T1000 (cell line): ENCODE data around the gene MEAK7.

Source experiments
- DNase-seq: peaks from one replicate; lab custom pipeline; 2025; ENCODE audit warnings: mixed read lengths; lab: John Stamatoyannopoulos, UW

Gene MEAK7

GRCh38 chr16:84486551-84487235 is 17.8 kb downstream of the MEAK7 start:
- no peak for DNase-seq

GRCh38 chr16:84486126-84486525 is 18.3 kb downstream of the MEAK7 start:
- DNase-seq = no peak

- no peak for DNase-seq
Measured at GRCh38 chr16:84485255-84486010, 19.0 kb downstream of the MEAK7 start.

GRCh38 chr16:84484579-84485254 is 19.7 kb downstream of the MEAK7 start:
- no peak for DNase-seq

- no peak for DNase-seq
Measured at GRCh38 chr16:84483882-84484565, 20.4 kb downstream of the MEAK7 start.

- DNase-seq = no peak
Measured at GRCh38 chr16:84482951-84483881, 21.2 kb downstream of the MEAK7 start.

GRCh38 chr16:84482001-84482891 is 22.2 kb downstream of the MEAK7 start:
- no peak for DNase-seq

GRCh38 chr16:84481051-84481735 is 23.3 kb downstream of the MEAK7 start:
- no peak for DNase-seq

GRCh38 chr16:84479716-84480450 is 24.6 kb downstream of the MEAK7 start:
- DNase-seq = no peak

- DNase-seq = no peak
Measured at GRCh38 chr16:84478172-84478947, 26.1 kb downstream of the MEAK7 start.

GRCh38 chr16:84477661-84478060 is 26.8 kb downstream of the MEAK7 start:
- no peak for DNase-seq

- DNase-seq = no peak
Measured at GRCh38 chr16:84476401-84476800, 28.1 kb downstream of the MEAK7 start.

- DNase-seq = no peak
Measured at GRCh38 chr16:84475643-84476240, 28.7 kb downstream of the MEAK7 start.

GRCh38 chr16:84471966-84472365 is 32.5 kb downstream of the MEAK7 start:
- DNase-seq = no peak

- DNase-seq = no peak
Measured at GRCh38 chr16:84471316-84471715, 33.1 kb downstream of the MEAK7 start.

- no peak for DNase-seq
Measured at GRCh38 chr16:84467709-84468108, 36.8 kb downstream of the MEAK7 start.

GRCh38 chr16:84467256-84467655 is 37.2 kb downstream of the MEAK7 start:
- DNase-seq = no peak

GRCh38 chr16:84466692-84467091 is 37.8 kb downstream of the MEAK7 start:
- no peak for DNase-seq
